HepG2 (cell line): ENCODE results near the gene MYH9. TPM values are rescaled to one million over a fixed set of nuclear protein-coding genes. Genes with fewer than 3 reads are reported as not detected.

ENCODE experiments used
- AGO1 ChIP-seq: fragments of 200-400 bp; formaldehyde crosslinking; IDR thresholded peaks from 2 replicates; pipeline ENCODE4 v1.6.1; 2017; ENCODE audit warnings: mild to moderate bottlenecking, low read depth, low read length, moderate library complexity; ENCODE audit not compliant: poor library complexity, severe bottlenecking
- ATF2 ChIP-seq: sonication (generic); formaldehyde crosslinking; IDR thresholded peaks from 2 replicates; pipeline ENCODE4 v1.4.0; 2020; ENCODE audit warnings: missing genetic modification reagents
- ELF3 ChIP-seq: IDR thresholded peaks from 2 replicates; pipeline ENCODE4 v1.6.1; 2016; ENCODE audit warnings: missing genetic modification reagents, missing compliant biosample characterization
- FOXP4 ChIP-seq: sonication (generic); formaldehyde crosslinking; IDR thresholded peaks from 2 replicates; pipeline ENCODE4 v1.4.0; 2020; ENCODE audit warnings: missing genetic modification reagents
- HNRNPL ChIP-seq: fragments of 200-400 bp; formaldehyde crosslinking; IDR thresholded peaks from 2 replicates; pipeline ENCODE4 v1.6.1; 2017; ENCODE audit warnings: mild to moderate bottlenecking, low read depth, low read length
- KDM2A ChIP-seq: sonication (generic); formaldehyde crosslinking; IDR thresholded peaks from 2 replicates; pipeline ENCODE4 v1.4.0; 2020; ENCODE audit warnings: low read depth, missing genetic modification reagents, borderline replicate concordance
- KDM5A ChIP-seq: fragments of 200-600 bp; sonication (generic); IDR thresholded peaks from 2 replicates; pipeline ENCODE4 v1.7.0; 2018; ENCODE audit warnings: antibody characterized with exemption, mild to moderate bottlenecking, low read length, borderline replicate concordance
- LBX2 ChIP-seq: sonication (generic); formaldehyde crosslinking; IDR thresholded peaks from 2 replicates; pipeline ENCODE4 v1.5.0; 2020; ENCODE audit warnings: missing genetic modification reagents, mild to moderate bottlenecking, borderline replicate concordance
- MEF2D ChIP-seq: sonication (generic); formaldehyde crosslinking; IDR thresholded peaks from 2 replicates; pipeline ENCODE4 v1.5.1; 2020; ENCODE audit warnings: mild to moderate bottlenecking, missing genetic modification reagents
- POLR2AphosphoS5 ChIP-seq: IDR thresholded peaks from 2 replicates; pipeline ENCODE4 v1.6.1; 2012; ENCODE audit warnings: low read depth, low read length
- POLR2G ChIP-seq: fragments of 200-400 bp; formaldehyde crosslinking; IDR thresholded peaks from 2 replicates; pipeline ENCODE4 v1.6.1; 2018; ENCODE audit warnings: mild to moderate bottlenecking, low read depth, low read length, moderate library complexity
- RBFOX2 ChIP-seq: fragments of 200-400 bp; formaldehyde crosslinking; IDR thresholded peaks from 2 replicates; pipeline ENCODE4 v1.6.1; 2017; ENCODE audit warnings: low read depth, mild to moderate bottlenecking, low read length
- SOX13 ChIP-seq, 3 experiments: fragments of 450-650 bp in 1 of 3; sonication (generic) in 1 of 3; formaldehyde crosslinking in 1 of 3; IDR thresholded peaks in 2 of 3; conservative IDR thresholded peaks in 1 of 3; 2 replicates each; pipeline versions ENCODE4 v1.5.0 to v1.6.1; 2016 to 2020; ENCODE audit warnings: antibody characterized with exemption in 1 of 3, mild to moderate bottlenecking in 1 of 3, missing compliant biosample characterization in 1 of 3, missing genetic modification reagents in 1 of 3, moderate library complexity in 1 of 3
- SP4 ChIP-seq: sonication (generic); formaldehyde crosslinking; IDR thresholded peaks from 2 replicates; pipeline ENCODE4 v1.8.1; 2023; ENCODE audit warnings: mild to moderate bottlenecking, missing genetic modification reagents
- SRY ChIP-seq: sonication (generic); formaldehyde crosslinking; IDR thresholded peaks from 2 replicates; pipeline ENCODE4 v1.8.0; 2022; ENCODE audit warnings: mild to moderate bottlenecking, missing genetic modification reagents
- TCF7L2 ChIP-seq: IDR thresholded peaks from 2 replicates; pipeline ENCODE4 v1.6.1; 2011; ENCODE audit warnings: mild to moderate bottlenecking, low read depth, low read length, moderate library complexity
- ZEB1 ChIP-seq: IDR thresholded peaks from 2 replicates; pipeline ENCODE4 v1.6.1; 2012; ENCODE audit warnings: mild to moderate bottlenecking, low read depth, inconsistent platforms; ENCODE audit not compliant: insufficient replicate concordance
- ZNF724P ChIP-seq: sonication (generic); formaldehyde crosslinking; IDR thresholded peaks from 2 replicates; pipeline ENCODE4 v1.8.0; 2022; ENCODE audit warnings: missing genetic modification reagents, borderline replicate concordance
- polyA plus RNA-seq, 8 experiments: library from polyadenylated mRNA; depleted of rRNA in 3 of 8; stranded (reverse) in 7 of 8; unstranded in 1 of 8; fragments of >200 nt; fragmentation: Illumina TruSeq in 4 of 8; extraction: Trizol in 4 of 8; gene quantifications; 2 replicates each; pipeline versions ENCODE4 v1.2.1 to v1.2.3, GENCODE V29; 2011 to 2016; ENCODE audit warnings: low read depth in 4 of 8, missing spikeins in 1 of 8, mixed read lengths in 1 of 8; ENCODE audit not compliant: insufficient read depth in 1 of 8
- total RNA-seq, 5 experiments: library from RNA; depleted of rRNA; stranded (reverse); fragments of >200 nt; fragmentation: Illumina TruSeq; extraction: Trizol; gene quantifications; 2 replicates each; pipeline ENCODE4 v1.2.3, GENCODE V29; 2016; ENCODE audit warnings: low read depth in 1 of 5

MYH9 gene
- total and polyA plus RNA-seq, 2 of the 13 experiments (the other 11 are each of a cell fraction or from before 2014, with no cell fraction given) = 50.7 to 98.5 TPM

- peak; percentile 84; the same call in 1 of the 2 replicates for TF ChIP-seq ATF2 (CRISPR knock-in tag)
- TF ChIP-seq POLR2AphosphoS5 = 0 out of 2 replicates have a peak, but pooled peaks have one; percentile 18
- TF ChIP-seq KDM5A = 0 out of 2 replicates have a peak, but pooled peaks have one; percentile 13
- TF ChIP-seq MEF2D = no peak
- TF ChIP-seq RBFOX2 = no peak
- TF ChIP-seq SOX13 (IDR thresholded peaks at IDR 0.05) = no peak
- TF ChIP-seq SOX13 (CRISPR knock-in tag; conservative IDR thresholded peaks at IDR 0.05 in 1 of 2, IDR thresholded peaks at IDR 0.05 in 1 of 2) = peak in 1 of 2 experiments; percentile 73; a peak in 2 of 4 replicates
- TF ChIP-seq LBX2 (CRISPR knock-in tag) = no peak
- TF ChIP-seq SRY (CRISPR knock-in tag) = no peak
- TF ChIP-seq TCF7L2 = no peak
- TF ChIP-seq ELF3 (CRISPR knock-in tag) = 0 out of 2 replicates have a peak, but pooled peaks have one; percentile 29
- peak; percentile 23 for TF ChIP-seq KDM2A (CRISPR knock-in tag)
- TF ChIP-seq SP4 (CRISPR knock-in tag) = peak; percentile 72
- peak; percentile 77 for TF ChIP-seq FOXP4 (CRISPR knock-in tag)
- TF ChIP-seq POLR2G = no peak
- 0 out of 2 replicates have a peak, but pooled peaks have one; percentile 51 for TF ChIP-seq HNRNPL
- TF ChIP-seq AGO1 = no peak
- no peak for TF ChIP-seq ZNF724P (CRISPR knock-in tag)
- TF ChIP-seq ZEB1 = peak; percentile 21
Measured at GRCh38 chr22:36352803-36353507, 34.8 kb downstream of the MYH9 start (continued).
